ENCODE results near the gene KLHDC8A. TPM values are rescaled to one million over a fixed set of nuclear protein-coding genes. Genes with fewer than 3 reads are reported as not detected.
A peak's percentile ranks its signal among the peaks of the same experiment; 100 is the strongest.

KLHDC8A gene
- total RNA-seq, 4 donors from 2014 or later: 0.88 to 14.1 (median 7.5) TPM; not detected in 1

DNA sequence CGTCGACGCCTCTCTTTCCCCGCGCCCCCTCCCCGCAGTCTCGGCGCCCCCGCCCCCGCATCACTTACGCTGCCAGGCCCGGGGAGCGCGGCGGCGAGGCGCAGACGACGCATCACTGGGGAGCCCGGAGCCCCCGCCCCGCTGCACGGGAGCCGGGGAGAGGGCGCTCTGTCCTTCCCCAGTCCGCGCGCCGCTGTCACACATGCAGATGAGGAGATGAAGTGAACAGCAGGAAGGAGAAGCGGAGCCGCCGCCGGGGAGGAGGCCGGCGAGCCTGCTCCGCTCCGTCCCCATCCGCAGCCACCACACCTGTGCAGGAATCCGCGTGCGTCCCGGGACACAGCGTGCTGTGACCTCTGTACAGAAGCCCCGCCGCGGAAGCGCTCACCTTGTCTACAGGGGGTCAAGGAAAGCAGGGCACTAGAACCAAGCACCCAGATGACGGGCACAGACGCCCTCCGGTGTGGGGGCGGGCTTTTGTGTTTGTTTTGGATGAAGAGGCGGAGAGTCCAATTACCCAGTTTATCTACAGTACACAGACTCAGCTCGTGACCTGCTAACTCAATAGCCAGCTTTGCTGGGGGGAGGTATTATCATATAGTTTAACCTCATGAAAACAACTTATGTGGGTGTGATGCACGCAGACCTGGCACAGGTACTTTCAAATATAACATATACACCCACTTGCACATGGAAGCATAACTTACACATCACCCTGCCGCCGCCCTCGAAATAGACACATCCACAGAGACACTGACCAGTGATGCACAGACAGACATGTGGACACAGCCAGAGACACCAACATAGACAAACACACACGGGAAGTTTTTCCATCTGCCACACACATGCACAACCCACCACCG is 12.4 kb downstream of the KLHDC8A start:
- Histone ChIP-seq H3K4me1 (peaks cover 0 to 12% of the 10 kb centered on the region in 2 donors), H3K27ac (no peak overlapping the region), H3K27me3 (peaks cover 0 to 12% of the 10 kb centered on the region in 2 donors), H3K9me3 (no peaks in the 10 kb centered on the region), H3K4me3 (peak overlapping the region in 1 of 2 donors; percentile 36), H3K36me3 (no peaks in the 10 kb centered on the region)
- TF ChIP-seq POLR2A (IDR thresholded peaks at IDR 0.05): no peak
- TF ChIP-seq, protein P1, sequence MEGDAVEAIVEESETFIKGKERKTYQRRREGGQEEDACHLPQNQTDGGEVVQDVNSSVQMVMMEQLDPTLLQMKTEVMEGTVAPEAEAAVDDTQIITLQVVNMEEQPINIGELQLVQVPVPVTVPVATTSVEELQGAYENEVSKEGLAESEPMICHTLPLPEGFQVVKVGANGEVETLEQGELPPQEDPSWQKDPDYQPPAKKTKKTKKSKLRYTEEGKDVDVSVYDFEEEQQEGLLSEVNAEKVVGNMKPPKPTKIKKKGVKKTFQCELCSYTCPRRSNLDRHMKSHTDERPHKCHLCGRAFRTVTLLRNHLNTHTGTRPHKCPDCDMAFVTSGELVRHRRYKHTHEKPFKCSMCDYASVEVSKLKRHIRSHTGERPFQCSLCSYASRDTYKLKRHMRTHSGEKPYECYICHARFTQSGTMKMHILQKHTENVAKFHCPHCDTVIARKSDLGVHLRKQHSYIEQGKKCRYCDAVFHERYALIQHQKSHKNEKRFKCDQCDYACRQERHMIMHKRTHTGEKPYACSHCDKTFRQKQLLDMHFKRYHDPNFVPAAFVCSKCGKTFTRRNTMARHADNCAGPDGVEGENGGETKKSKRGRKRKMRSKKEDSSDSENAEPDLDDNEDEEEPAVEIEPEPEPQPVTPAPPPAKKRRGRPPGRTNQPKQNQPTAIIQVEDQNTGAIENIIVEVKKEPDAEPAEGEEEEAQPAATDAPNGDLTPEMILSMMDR (IDR thresholded peaks at IDR 0.05): no peak
- DNase-seq: no peak
- intact Hi-C loops (cut with DNase I; ENCODE audit: low total_unique reads): loop anchor here (10.0 kb wide), 1 partner anchor 141 kb away; no protein-coding TSS in a partner anchor

DNA sequence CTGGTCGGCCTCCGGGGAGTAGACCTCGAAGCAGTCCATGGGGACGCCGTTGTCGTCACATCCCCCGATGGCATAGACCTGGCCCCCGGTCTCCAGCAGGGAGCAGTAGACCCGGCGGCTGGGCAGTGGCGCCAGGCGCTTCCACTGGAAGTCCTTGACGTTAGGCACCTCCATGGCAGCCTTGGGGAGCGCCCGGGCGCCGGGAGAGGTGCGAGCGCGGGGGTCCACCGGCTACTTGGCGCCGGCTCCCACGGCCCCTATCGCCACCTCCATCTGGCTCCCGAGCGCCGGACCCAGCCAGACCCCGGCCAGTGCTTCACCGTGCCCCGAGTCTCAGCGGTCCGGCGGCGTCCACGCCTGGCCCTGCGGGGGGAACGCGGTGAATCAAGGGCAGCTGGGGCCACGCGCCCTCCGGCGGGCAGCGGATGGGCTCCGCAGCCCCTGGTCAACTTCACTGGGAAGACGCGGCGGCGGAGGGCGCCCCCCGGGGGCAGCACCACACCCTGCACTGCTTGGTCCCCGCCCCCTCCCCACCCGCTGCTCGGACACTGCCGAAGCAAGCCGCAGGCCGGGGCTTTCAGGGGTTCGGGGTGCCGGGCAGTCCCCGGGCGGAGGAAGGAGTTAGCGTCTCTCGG is 13.2 kb downstream of the KLHDC8A start:
- H3K27ac ChIP-seq: no peak overlapping the region

DNA sequence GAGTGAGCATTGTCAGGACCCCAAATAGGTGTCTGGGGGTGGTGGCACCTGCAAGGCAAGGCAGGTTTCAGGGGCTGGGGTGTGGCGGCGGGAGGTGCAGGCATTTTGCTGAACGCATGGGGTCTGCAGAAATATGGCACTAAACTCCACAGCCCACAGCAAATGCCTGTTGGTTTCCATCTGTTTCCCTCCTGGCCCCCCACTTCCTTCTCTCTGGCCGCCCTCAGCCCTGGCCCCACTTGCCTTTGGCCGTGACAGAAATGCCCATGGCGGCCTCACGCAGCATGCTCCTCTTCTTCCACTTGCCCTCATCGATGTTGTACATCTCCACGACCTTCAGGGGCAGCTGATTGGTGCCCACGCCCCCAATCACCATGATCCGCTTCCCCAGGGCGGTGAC is 13.7 kb downstream of the KLHDC8A start:
- H3K4me3 ChIP-seq: no peak overlapping the region
- no peaks in the 10 kb centered on the region for H3K9me3 ChIP-seq
- TF ChIP-seq, protein P1 (IDR thresholded peaks at IDR 0.05): no peak
- no peak for TF ChIP-seq POLR2A (IDR thresholded peaks at IDR 0.05)
- intact Hi-C loops (cut with DNase I; ENCODE audit: low total_unique reads): loop anchor here (10.0 kb wide), 1 partner anchor 142 kb away; no protein-coding TSS in a partner anchor
- no peaks in the 10 kb centered on the region for H3K36me3 ChIP-seq
- H3K4me1 ChIP-seq: peaks cover 0 to 12% of the 10 kb centered on the region in 2 donors
- H3K27ac ChIP-seq: no peak overlapping the region
- no peak for DNase-seq
- H3K27me3 ChIP-seq: peaks cover 0 to 12% of the 10 kb centered on the region in 2 donors

More for the DNA sequence above, 13.2 kb downstream of the KLHDC8A start:
- TF ChIP-seq, protein P1 (IDR thresholded peaks at IDR 0.05): no peak
- no peak for TF ChIP-seq POLR2A (IDR thresholded peaks at IDR 0.05)
- H3K9me3 ChIP-seq: no peaks in the 10 kb centered on the region
- H3K36me3 ChIP-seq: no peaks in the 10 kb centered on the region
- peaks cover 0 to 12% of the 10 kb centered on the region in 2 donors for H3K27me3 ChIP-seq
- H3K4me3 ChIP-seq: peak overlapping the region in 1 of 2 donors; percentile 36
- H3K4me1 ChIP-seq: peaks cover 0 to 12% of the 10 kb centered on the region in 2 donors
- no peak for DNase-seq
- intact Hi-C loops (cut with DNase I; ENCODE audit: low total_unique reads): loop anchor here (10.0 kb wide), 1 partner anchor 141 kb away; no protein-coding TSS in a partner anchor

DNA sequence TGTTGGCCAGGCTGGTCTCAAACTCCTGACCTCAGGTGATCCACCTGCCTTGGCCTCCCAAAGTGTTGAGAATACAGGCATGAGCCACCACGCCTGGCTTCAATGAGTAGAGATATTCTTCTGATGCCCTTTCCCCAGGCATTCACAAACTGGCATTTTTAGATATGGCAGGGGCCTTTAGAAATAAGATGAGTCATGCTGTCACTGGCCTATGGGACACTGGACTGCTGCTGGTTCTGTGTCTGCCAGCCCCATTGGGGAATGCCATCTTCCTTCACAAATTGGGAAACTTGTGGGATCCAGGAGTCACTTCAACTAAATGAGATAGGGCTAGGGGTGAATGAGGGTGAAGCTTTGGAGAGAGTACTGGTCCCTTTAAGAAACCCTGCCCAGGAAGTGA is 16.0 kb downstream of the KLHDC8A start:
- Histone ChIP-seq H3K9me3 (no peaks in the 10 kb centered on the region), H3K36me3 (no peaks in the 10 kb centered on the region), H3K4me1 (peaks cover 0 to 12% of the 10 kb centered on the region in 2 donors), H3K4me3 (no peak overlapping the region), H3K27me3 (peaks cover 0 to 12% of the 10 kb centered on the region in 2 donors), H3K27ac (no peak overlapping the region)
- DNase-seq: no peak
- TF ChIP-seq POLR2A (IDR thresholded peaks at IDR 0.05): no peak
- TF ChIP-seq, protein P1 (IDR thresholded peaks at IDR 0.05): no peak
- intact Hi-C loops (cut with DNase I; ENCODE audit: low total_unique reads): loop anchor here (10.0 kb wide), 1 partner anchor 144 kb away; no protein-coding TSS in a partner anchor
